Brain pericyte (primary cell): ENCODE data around the gene GTPBP6.
A peak's percentile ranks its signal among the peaks of the same experiment; 100 is the strongest.
"Not testable (repeated sequence)": the region's sequence is repeated elsewhere in the genome, so short reads cannot be mapped to it uniquely, and the experiment has no call there.

Experiments used
- DNase-seq: peaks from one replicate; pipeline ENCODE4 v3.0.0-alpha.2; 2012; ENCODE audit warnings: low read depth, low spot score

The GTPBP6 gene

GRCh38 chrX:292900-293897 lies 25.4 kb downstream of the GTPBP6 start:
- DNase-seq, result no peak

GRCh38 chrX:291411-291901 lies 27.1 kb downstream of the GTPBP6 start:
- no peak for DNase-seq

GRCh38 chrX:290476-291166 lies 28.0 kb downstream of the GTPBP6 start:
- no peak for DNase-seq

- DNase-seq, result no peak
These were observed 30.0 kb downstream of the GTPBP6 start for GRCh38 chrX:288561-288991.

GRCh38 chrX:287670-288069 lies 30.9 kb downstream of the GTPBP6 start:
- no peak for DNase-seq

GRCh38 chrX:285076-285677 lies 33.4 kb downstream of the GTPBP6 start:
- no peak for DNase-seq

- DNase-seq, result no peak
These were observed 35.3 kb downstream of the GTPBP6 start for GRCh38 chrX:283115-283845.

GRCh38 chrX:282000-282681 lies 36.5 kb downstream of the GTPBP6 start:
- DNase-seq, result not testable (repeated sequence)

- DNase-seq, result peak; percentile 31
These were observed 37.2 kb downstream of the GTPBP6 start, which contains the start of gene PLCXD1 for GRCh38 chrX:281166-281999. Gene PLCXD1, plus strand, starts transcription at chrX:281381. Its CDS starts 2,807 bp downstream, at chrX:284188.

GRCh38 chrX:280722-281121 lies 37.9 kb downstream of the GTPBP6 start:
- DNase-seq, result not testable (repeated sequence)

- DNase-seq, result not testable (repeated sequence)
These were observed 38.6 kb downstream of the GTPBP6 start for GRCh38 chrX:279757-280604.

GRCh38 chrX:276581-277201 lies 41.9 kb downstream of the GTPBP6 start:
- no peak for DNase-seq

- no peak for DNase-seq
These were observed 42.5 kb downstream of the GTPBP6 start for GRCh38 chrX:275967-276580.

GRCh38 chrX:275476-275966 lies 43.1 kb downstream of the GTPBP6 start:
- no peak for DNase-seq

- peak; percentile 72 for DNase-seq
These were observed 43.6 kb downstream of the GTPBP6 start for GRCh38 chrX:274904-275475.

GRCh38 chrX:270848-271367 lies 47.7 kb downstream of the GTPBP6 start:
- DNase-seq, result no peak

- DNase-seq, result no peak
These were observed 50.8 kb downstream of the GTPBP6 start for GRCh38 chrX:267771-268261.
